ENCODE measurements around the gene ANKRD34A. TPM values are rescaled to one million over a fixed set of nuclear protein-coding genes. Genes with fewer than 3 reads are reported as not detected.

ANKRD34A gene
- total and polyA plus RNA-seq, 2 of the 13 experiments (the other 11 are each of a cell fraction or from before 2014, with no cell fraction given) = 0.05 to 0.07 TPM

DNA sequence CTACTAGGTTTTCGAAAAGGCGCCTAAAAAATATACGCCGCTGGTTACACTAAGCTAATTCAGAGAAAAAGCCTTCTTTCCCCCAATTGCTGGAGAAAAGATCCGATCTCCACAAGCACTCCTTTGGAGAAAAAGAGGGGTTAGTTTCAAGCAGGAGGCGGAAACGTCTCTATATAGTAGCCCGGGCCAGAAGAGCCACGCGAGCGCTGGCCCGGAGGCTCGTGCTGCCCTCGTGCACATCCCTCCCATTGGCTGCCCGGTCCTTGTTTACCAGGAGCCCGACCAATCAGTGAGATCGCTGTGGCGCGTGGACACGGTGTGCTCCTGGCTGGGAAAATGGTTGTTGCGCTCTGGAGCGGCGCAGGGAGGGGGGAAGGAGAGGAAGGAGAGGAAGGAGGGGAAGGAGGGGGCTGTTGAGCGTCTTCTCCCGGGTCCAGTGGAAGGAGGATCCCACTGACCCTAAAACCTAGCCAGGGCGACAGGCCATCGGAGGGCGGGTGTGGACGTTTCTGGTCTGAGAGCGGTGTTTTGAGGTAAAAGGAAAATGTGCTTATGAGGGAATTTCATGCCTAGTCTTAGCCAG, 32.1 kb upstream of the ANKRD34A start, which contains the start of gene TXNIP (continued):
- TF ChIP-seq, protein P1, sequence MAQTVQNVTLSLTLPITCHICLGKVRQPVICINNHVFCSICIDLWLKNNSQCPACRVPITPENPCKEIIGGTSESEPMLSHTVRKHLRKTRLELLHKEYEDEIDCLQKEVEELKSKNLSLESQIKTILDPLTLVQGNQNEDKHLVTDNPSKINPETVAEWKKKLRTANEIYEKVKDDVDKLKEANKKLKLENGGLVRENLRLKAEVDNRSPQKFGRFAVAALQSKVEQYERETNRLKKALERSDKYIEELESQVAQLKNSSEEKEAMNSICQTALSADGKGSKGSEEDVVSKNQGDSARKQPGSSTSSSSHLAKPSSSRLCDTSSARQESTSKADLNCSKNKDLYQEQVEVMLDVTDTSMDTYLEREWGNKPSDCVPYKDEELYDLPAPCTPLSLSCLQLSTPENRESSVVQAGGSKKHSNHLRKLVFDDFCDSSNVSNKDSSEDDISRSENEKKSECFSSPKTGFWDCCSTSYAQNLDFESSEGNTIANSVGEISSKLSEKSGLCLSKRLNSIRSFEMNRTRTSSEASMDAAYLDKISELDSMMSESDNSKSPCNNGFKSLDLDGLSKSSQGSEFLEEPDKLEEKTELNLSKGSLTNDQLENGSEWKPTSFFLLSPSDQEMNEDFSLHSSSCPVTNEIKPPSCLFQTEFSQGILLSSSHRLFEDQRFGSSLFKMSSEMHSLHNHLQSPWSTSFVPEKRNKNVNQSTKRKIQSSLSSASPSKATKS (CRISPR knock-in tag; IDR thresholded peaks at IDR 0.05) = peak; percentile 58; the same call in 1 of the 2 replicates
- TF ChIP-seq ZNF674 (CRISPR knock-in tag; IDR thresholded peaks at IDR 0.05; ENCODE audit: low read depth) = no peak
- no peak for TF ChIP-seq ZNF879 (CRISPR knock-in tag; IDR thresholded peaks at IDR 0.05)
- TF ChIP-seq, protein P2, sequence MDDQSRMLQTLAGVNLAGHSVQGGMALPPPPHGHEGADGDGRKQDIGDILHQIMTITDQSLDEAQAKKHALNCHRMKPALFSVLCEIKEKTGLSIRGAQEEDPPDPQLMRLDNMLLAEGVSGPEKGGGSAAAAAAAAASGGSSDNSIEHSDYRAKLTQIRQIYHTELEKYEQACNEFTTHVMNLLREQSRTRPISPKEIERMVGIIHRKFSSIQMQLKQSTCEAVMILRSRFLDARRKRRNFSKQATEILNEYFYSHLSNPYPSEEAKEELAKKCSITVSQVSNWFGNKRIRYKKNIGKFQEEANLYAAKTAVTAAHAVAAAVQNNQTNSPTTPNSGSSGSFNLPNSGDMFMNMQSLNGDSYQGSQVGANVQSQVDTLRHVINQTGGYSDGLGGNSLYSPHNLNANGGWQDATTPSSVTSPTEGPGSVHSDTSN (CRISPR knock-in tag; IDR thresholded peaks at IDR 0.05; ENCODE audit: borderline replicate concordance) = no peak
- TF ChIP-seq, protein P3, sequence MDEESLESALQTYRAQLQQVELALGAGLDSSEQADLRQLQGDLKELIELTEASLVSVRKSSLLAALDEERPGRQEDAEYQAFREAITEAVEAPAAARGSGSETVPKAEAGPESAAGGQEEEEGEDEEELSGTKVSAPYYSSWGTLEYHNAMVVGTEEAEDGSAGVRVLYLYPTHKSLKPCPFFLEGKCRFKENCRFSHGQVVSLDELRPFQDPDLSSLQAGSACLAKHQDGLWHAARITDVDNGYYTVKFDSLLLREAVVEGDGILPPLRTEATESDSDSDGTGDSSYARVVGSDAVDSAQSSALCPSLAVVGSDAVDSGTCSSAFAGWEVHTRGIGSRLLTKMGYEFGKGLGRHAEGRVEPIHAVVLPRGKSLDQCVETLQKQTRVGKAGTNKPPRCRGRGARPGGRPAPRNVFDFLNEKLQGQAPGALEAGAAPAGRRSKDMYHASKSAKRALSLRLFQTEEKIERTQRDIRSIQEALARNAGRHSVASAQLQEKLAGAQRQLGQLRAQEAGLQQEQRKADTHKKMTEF (CRISPR knock-in tag; IDR thresholded peaks at IDR 0.05) = peak; percentile 97
- TF ChIP-seq RFXAP (CRISPR knock-in tag; IDR thresholded peaks at IDR 0.05; ENCODE audit: borderline replicate concordance) = peak; percentile 90
- peak; percentile 46; the same call in 1 of the 2 replicates for TF ChIP-seq NR2C2 (CRISPR knock-in tag; IDR thresholded peaks at IDR 0.05; ENCODE audit: borderline replicate concordance)
- TF ChIP-seq JUN (CRISPR knock-in tag; IDR thresholded peaks at IDR 0.05) = peak; percentile 83; the same call in 1 of the 2 replicates
- TF ChIP-seq, protein P4, sequence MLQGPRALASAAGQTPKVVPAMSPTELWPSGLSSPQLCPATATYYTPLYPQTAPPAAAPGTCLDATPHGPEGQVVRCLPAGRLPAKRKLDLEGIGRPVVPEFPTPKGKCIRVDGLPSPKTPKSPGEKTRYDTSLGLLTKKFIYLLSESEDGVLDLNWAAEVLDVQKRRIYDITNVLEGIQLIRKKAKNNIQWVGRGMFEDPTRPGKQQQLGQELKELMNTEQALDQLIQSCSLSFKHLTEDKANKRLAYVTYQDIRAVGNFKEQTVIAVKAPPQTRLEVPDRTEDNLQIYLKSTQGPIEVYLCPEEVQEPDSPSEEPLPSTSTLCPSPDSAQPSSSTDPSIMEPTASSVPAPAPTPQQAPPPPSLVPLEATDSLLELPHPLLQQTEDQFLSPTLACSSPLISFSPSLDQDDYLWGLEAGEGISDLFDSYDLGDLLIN (CRISPR knock-in tag; IDR thresholded peaks at IDR 0.05; ENCODE audit: borderline replicate concordance) = no peak
- TF ChIP-seq SKI (IDR thresholded peaks at IDR 0.05; ENCODE audit: partially characterized antibody) = peak; percentile 50
- TF ChIP-seq ATRX (CRISPR knock-in tag; IDR thresholded peaks at IDR 0.05; ENCODE audit: borderline replicate concordance) = no peak
- TF ChIP-seq ZBTB3 (CRISPR knock-in tag; IDR thresholded peaks at IDR 0.05; ENCODE audit: borderline replicate concordance, low read depth) = peak; percentile 78; the same call in 1 of the 2 replicates
- TF ChIP-seq ZNF749 (CRISPR knock-in tag; IDR thresholded peaks at IDR 0.05; ENCODE audit: borderline replicate concordance) = peak; percentile 95
- no peak for TF ChIP-seq JUNB (CRISPR knock-in tag; IDR thresholded peaks at IDR 0.05; ENCODE audit: borderline replicate concordance)
- no peak for TF ChIP-seq MLLT10 (CRISPR knock-in tag; IDR thresholded peaks at IDR 0.05)
- TF ChIP-seq ZNF260 (CRISPR knock-in tag; IDR thresholded peaks at IDR 0.05; ENCODE audit: borderline replicate concordance, low read depth) = no peak
- TF ChIP-seq KLF11 (CRISPR knock-in tag; IDR thresholded peaks at IDR 0.05) = peak; percentile 74; the same call in 1 of the 2 replicates
- TF ChIP-seq SRSF4 (IDR thresholded peaks at IDR 0.05; ENCODE audit: low read depth, low read length, poor library complexity, severe bottlenecking) = no peak
- TF ChIP-seq HMG20B (CRISPR knock-in tag; conservative IDR thresholded peaks at IDR 0.05) = peak; percentile 50; the same call in 1 of the 2 replicates
- TF ChIP-seq, protein P5, sequence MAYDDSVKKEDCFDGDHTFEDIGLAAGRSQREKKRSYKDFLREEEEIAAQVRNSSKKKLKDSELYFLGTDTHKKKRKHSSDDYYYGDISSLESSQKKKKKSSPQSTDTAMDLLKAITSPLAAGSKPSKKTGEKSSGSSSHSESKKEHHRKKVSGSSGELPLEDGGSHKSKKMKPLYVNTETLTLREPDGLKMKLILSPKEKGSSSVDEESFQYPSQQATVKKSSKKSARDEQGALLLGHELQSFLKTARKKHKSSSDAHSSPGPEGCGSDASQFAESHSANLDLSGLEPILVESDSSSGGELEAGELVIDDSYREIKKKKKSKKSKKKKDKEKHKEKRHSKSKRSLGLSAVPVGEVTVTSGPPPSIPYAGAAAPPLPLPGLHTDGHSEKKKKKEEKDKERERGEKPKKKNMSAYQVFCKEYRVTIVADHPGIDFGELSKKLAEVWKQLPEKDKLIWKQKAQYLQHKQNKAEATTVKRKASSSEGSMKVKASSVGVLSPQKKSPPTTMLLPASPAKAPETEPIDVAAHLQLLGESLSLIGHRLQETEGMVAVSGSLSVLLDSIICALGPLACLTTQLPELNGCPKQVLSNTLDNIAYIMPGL (CRISPR knock-in tag; IDR thresholded peaks at IDR 0.05; ENCODE audit: borderline replicate concordance in 1 of 2, low read depth in 1 of 2) = peak; percentile 81 to 84; a peak in 3 of 4 replicates
- no peak for TF ChIP-seq MBNL3 (CRISPR knock-in tag; conservative IDR thresholded peaks at IDR 0.05)
